Measurements from ENCODE around the gene TNFRSF1A.

Gene TNFRSF1A

DNA sequence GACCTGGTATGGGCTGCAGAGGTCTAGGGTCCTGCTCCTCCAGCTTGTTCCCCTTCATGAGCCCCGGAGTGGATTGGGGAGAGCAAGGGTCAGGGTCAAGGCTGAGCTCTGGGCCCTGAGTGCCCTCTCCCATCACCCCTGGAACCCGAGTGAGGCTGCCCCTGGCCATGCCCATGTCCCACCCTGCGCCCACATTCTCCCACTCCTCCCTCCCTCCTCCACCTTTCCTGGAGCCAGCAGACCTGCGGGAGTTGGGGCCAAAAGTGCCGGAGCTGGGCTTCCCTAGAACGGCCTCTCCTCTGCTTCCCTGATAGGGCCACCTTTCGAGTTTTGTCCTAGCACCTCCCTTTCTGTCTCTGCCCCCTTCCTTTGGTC lies 32.9 kb upstream of the TNFRSF1A start:
- TF ChIP-seq CTCF (IDR thresholded peaks at IDR 0.05), result no peak
- no peak overlapping the region for H3K4me3 ChIP-seq (ENCODE audit: low read depth, low read length)
- H3K27ac ChIP-seq, result peak overlapping the region; percentile 98
- H2AFZ ChIP-seq, result peak overlapping the region; percentile 73
- H3K36me3 ChIP-seq (ENCODE audit: control insufficient read depth, insufficient read depth, low read length), result no peaks in the 10 kb centered on the region
- H3K27me3 ChIP-seq (ENCODE audit: control insufficient read depth, insufficient read depth, low read length), result no peaks in the 10 kb centered on the region
- H3K4me2 ChIP-seq (ENCODE audit: low read length), result no peak overlapping the region
- no peaks in the 10 kb centered on the region for H3K9me3 ChIP-seq (ENCODE audit: control insufficient read depth, low read length)
- H3K9ac ChIP-seq, result peak overlapping the region; percentile 38
- H3K79me2 ChIP-seq, result peaks cover 13% of the 10 kb centered on the region
- H3K4me1 ChIP-seq, result peaks cover 41% of the 10 kb centered on the region

DNA sequence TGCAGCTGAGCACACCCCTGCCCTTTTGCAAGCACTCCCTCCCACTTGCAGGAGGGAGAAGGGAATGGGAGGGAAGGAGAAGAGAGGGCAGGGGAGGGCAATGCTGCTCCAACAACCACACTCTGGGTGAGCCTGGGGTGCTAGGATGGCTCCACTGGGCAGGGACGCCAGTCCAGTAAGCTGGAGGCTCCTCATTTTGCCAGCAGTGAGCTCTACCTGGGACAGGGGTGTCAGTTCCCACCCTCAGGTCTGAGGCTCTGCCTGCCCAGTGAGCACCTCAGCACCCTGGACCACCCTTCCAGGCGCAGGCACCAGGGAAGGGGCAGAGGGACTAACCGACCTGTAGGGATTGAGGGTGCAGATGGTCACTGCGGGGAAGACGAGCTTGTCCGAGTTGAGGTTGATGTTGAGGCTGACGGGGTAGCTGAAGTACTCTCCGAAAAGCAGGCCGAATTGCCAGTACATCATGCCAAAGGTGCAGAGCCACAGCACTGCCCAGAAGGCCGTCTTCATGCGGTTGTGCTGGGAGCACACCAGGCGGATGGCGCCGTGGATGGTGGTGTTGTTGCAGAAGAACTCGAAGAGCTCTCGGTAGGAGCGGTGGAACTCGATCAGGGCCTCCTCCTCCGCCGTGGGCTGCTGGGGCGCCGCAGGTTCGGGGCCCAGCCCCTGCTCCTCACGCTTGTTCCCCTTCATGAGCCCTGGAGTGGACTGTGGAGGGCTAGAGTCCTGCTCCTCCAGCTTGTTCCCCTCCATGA lies 32.3 kb upstream of the TNFRSF1A start:
- Histone ChIP-seq H3K4me3 (ENCODE audit: low read depth, low read length) (no peak overlapping the region), H3K9me3 (ENCODE audit: control insufficient read depth, low read length) (no peaks in the 10 kb centered on the region), H3K27me3 (ENCODE audit: control insufficient read depth, insufficient read depth, low read length) (no peaks in the 10 kb centered on the region), H3K4me1 (peaks cover 42% of the 10 kb centered on the region), H2AFZ (no peak overlapping the region), H3K9ac (no peak overlapping the region), H3K79me2 (peaks cover 14% of the 10 kb centered on the region), H3K4me2 (ENCODE audit: low read length) (no peak overlapping the region), H3K27ac (peak overlapping the region; percentile 98), H3K36me3 (ENCODE audit: control insufficient read depth, insufficient read depth, low read length) (no peaks in the 10 kb centered on the region)
- TF ChIP-seq CTCF (IDR thresholded peaks at IDR 0.05), result no peak

DNA sequence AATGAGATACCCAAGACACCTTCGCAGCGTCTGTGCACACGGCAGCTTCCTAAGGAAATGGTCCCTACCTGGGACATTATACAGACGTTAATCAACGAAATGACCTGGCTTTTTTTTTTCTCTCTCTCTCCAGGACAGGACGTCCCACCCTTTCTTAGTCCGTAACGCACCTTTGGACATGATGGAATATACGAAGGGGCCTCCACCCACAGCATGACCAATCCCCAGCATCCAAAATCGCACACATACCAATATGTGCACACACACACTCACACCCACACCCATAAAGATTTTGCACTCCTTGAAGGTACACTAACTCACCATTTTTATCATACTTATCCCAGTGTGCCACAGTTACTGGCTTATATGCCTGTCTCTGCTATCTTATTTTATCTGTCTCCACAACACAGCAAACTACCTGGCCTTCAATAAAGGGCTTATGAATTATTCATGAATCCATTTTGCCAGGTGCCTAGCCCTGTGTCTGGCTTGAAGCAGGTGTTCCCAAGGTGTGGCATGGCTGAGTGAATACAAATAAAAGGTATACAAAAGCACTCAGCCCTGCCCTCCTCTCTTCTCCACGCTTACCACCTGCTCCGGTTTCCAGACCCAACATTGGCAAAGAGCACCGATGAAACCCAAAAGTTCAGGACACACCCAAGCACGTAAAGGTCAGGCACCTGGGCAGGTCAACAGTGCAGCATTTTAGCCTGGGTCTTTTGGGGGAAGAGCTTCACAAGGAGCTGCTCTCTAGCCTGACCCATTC lies 31.3 kb upstream of the TNFRSF1A start:
- no peak overlapping the region for H3K4me3 ChIP-seq (ENCODE audit: low read depth, low read length)

DNA sequence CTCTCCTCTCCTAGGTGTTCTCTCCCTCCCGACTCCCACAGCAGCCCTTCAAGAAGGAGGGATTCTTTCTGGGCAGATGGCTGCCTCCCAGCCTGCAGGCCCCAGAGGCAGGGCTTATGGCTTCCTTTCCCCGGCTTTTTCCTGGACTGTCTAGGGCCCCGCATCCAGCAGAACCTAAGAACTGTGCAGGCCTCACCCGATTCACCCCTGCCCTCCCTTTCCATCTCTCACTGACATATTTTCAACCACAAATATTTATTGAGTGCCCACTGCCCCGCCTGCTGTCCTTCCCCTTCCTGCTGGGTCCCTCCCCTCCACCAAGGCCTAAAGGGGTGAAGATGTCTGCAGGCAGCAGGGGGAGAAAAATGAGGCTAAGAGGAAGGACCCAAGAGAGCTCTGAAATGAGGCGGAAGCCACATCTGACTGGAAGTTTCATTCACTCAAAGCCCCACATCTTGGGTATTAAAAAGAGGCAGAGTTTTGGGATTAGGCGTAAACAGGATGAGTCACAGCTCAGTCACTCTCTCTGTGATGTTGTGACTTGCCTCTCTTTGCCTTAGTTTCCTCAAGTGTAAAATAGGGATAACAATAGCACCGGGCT lies 30.6 kb upstream of the TNFRSF1A start:
- Histone ChIP-seq H3K79me2 (peaks cover 11% of the 10 kb centered on the region), H3K9me3 (ENCODE audit: control insufficient read depth, low read length) (no peaks in the 10 kb centered on the region), H3K4me3 (ENCODE audit: low read depth, low read length) (no peak overlapping the region), H3K9ac (no peak overlapping the region), H3K4me2 (ENCODE audit: low read length) (no peak overlapping the region), H3K27ac (peak overlapping the region; percentile 22), H3K27me3 (ENCODE audit: control insufficient read depth, insufficient read depth, low read length) (no peaks in the 10 kb centered on the region), H3K36me3 (ENCODE audit: control insufficient read depth, insufficient read depth, low read length) (no peaks in the 10 kb centered on the region), H3K4me1 (peaks cover 39% of the 10 kb centered on the region), H2AFZ (no peak overlapping the region)
- TF ChIP-seq CTCF (IDR thresholded peaks at IDR 0.05), result no peak

More for the DNA sequence above, 31.3 kb upstream of the TNFRSF1A start:
- H3K9ac ChIP-seq, result no peak overlapping the region
- TF ChIP-seq CTCF (IDR thresholded peaks at IDR 0.05), result no peak
- no peaks in the 10 kb centered on the region for H3K27me3 ChIP-seq (ENCODE audit: control insufficient read depth, insufficient read depth, low read length)
- peaks cover 11% of the 10 kb centered on the region for H3K79me2 ChIP-seq
- peak overlapping the region; percentile 8 for H3K27ac ChIP-seq
- H3K36me3 ChIP-seq (ENCODE audit: control insufficient read depth, insufficient read depth, low read length), result no peaks in the 10 kb centered on the region
- H3K9me3 ChIP-seq (ENCODE audit: control insufficient read depth, low read length), result no peaks in the 10 kb centered on the region
- H3K4me2 ChIP-seq (ENCODE audit: low read length), result no peak overlapping the region
- peaks cover 42% of the 10 kb centered on the region for H3K4me1 ChIP-seq
- no peak overlapping the region for H2AFZ ChIP-seq
